Pancreas (tissue), 10 donors: Measurements from ENCODE around the gene PIKFYVE. TPM values are rescaled to one million over a fixed set of nuclear protein-coding genes. Genes with fewer than 3 reads are reported as not detected.

Experiments used
- ATAC-seq, 4 donors: fragments of 200-7000 bp; cut with Tn5 transposase; one replicate each; pipeline versions ENCODE4 v1.8.0 to v1.9.1; 2020; ENCODE audit warnings: mild to moderate bottlenecking in 4 of 4, moderate library complexity in 4 of 4
- DNase-seq, 6 donors: peaks; one replicate each; pipeline ENCODE4 v3.0.0-alpha.2; 2020
- FAIRE-seq: peaks from 2 replicates; lab custom pipeline; 2012; peaks lifted over from hg19 to GRCh38; lab: Jason Lieb, UNC
- H3K27ac ChIP-seq, 4 donors: fragments of 200-600 bp; sonication (generic); 1 replicate in 3 of 4; 2 replicates in 1 of 4; pipeline versions ENCODE4 v1.5.0 to v1.8.0; 2020
- H3K27me3 ChIP-seq, 4 donors: fragments of 200-600 bp; one replicate each; pipeline ENCODE4 v1.8.0; 2021
- H3K36me3 ChIP-seq, 3 donors: fragments of 200-600 bp; sonication (generic) in 1 of 3; one replicate each; pipeline versions ENCODE4 v1.5.0 to v1.8.0; 2020 to 2021
- H3K4me1 ChIP-seq, 3 donors: fragments of 200-600 bp; one replicate each; pipeline ENCODE4 v1.8.0; 2021
- H3K4me3 ChIP-seq, 4 donors: fragments of 200-600 bp; sonication (generic) in 2 of 4; one replicate each; pipeline versions ENCODE4 v1.5.0 to v1.8.0; 2020 to 2021
- H3K9me3 ChIP-seq, 4 donors: fragments of 200-600 bp; one replicate each; pipeline ENCODE4 v1.8.0; 2021
- CTCF ChIP-seq, 4 donors: fragments of 200-600 bp; sonication (generic) in 3 of 4; IDR thresholded peaks; one replicate each; pipeline versions ENCODE4 v1.5.0 to v1.8.0; 2021; ENCODE audit warnings: antibody characterized with exemption in 4 of 4
- WGBS, 2 donors: extraction: QIAGEN DNeasy Blood & Tissue Kit; methylation state at CpG; one replicate each; pipeline ENCODE4 v1.1.7; 2013; 5-methylcytosine and 5-hydroxymethylcytosine counted together
- intact Hi-C, 3 donors: fragments of 100-400 bp; cut with DNase I; formaldehyde crosslinking; loops; one replicate each; pipeline versions ENCODE4 v1.11.1 to v1.14.2; 2022
- polyA plus RNA-seq, 2 donors: library from polyadenylated mRNA; stranded (reverse); fragments of 200-250 nt; gene quantifications; one replicate each; pipeline ENCODE4 v1.2.3, GENCODE V29; 2013
- total RNA-seq, 6 donors: library from RNA; stranded (reverse); fragmentation: NEBNext Ultra II Directional in 4 of 6; extraction: Animal tissue kit (Norgen Biotek cat#: 25700) in 4 of 6; gene quantifications; one replicate each; pipeline versions ENCODE4 v1.2.1 to v1.2.4, GENCODE V29; 2021 to 2023
- donor health status: healthy with polysubstance abuse.
- donor health status: DM: no; HTN: no; CAD: no; lungs with moderate emphysema.
- donor health status: DM: no; HTN: no; CAD: no.
- donor health status: control.
- donor health status: control.
- donor health status: Bipolar disorder and iron deficiency.
- donor health status: DM: yes; HTN: yes; CAD: no.
- donor health status: DM: no; HTN: no; CAD: no.
- donor health status: DM: no; HTN: no; CAD: no.
- donor health status: DM: yes; HTN: yes; CAD: no.

PIKFYVE gene
- total and polyA plus RNA-seq, 8 donors = 6.0 to 16.1 (median 13.3) TPM

- H3K27ac ChIP-seq = no peak overlapping the region
- no peak for TF ChIP-seq CTCF (IDR thresholded peaks at IDR 0.05)
- no peaks in the 10 kb centered on the region for H3K4me1 ChIP-seq
- intact Hi-C loops = no loop called here
- H3K4me3 ChIP-seq = no peak overlapping the region
- DNase-seq (no peak), ATAC-seq (peak in 2 of 4 donors; percentile 44 to 49), FAIRE-seq (no peak)
- H3K27me3 ChIP-seq = no peaks in the 10 kb centered on the region
- 11 to 18% methylated on average over 1 of the region's 1 CpG for WGBS, 2 donors
- H3K9me3 ChIP-seq = no peaks in the 10 kb centered on the region
- no peaks in the 10 kb centered on the region for H3K36me3 ChIP-seq
Observed at GRCh38 chr2:208399201-208399600, 133.1 kb downstream of the PIKFYVE start.

GRCh38 chr2:208406474-208407451 lies 140.7 kb downstream of the PIKFYVE start, which contains the start of gene PTH2R:
Gene PTH2R (plus strand): TSS chr2:208406792. CDS start chr2:208407044, 252 bp downstream.
- no peak within 1 kb of the TSS for H3K27ac ChIP-seq
- no peaks in the 10 kb centered on the region for H3K36me3 ChIP-seq
- H3K4me1 ChIP-seq = peaks cover 3 to 5% (median 4%) of the 10 kb centered on the region in 3 donors
- no peaks in the 10 kb centered on the region for H3K9me3 ChIP-seq
- no peaks in the 10 kb centered on the region for H3K27me3 ChIP-seq
- no peak for TF ChIP-seq CTCF (IDR thresholded peaks at IDR 0.05)
- intact Hi-C loops = no loop called here
- peak within 1 kb of the TSS; percentile 22 to 59 (median 38) for H3K4me3 ChIP-seq
- 3% methylated on average over 65 to 82 of the region's 82 CpGs for WGBS, 2 donors
- DNase-seq = peak; percentile 33 to 79 (median 45)
- peak; percentile 78 to 87 (median 84) for ATAC-seq
- no peak for FAIRE-seq

GRCh38 chr2:208407667-208408066 lies 141.6 kb downstream of the PIKFYVE start:
- peak overlapping the region in 1 of 4 donors; percentile 59 for H3K4me3 ChIP-seq
- DNase-seq (peak in 2 of 6 donors; percentile 34 to 37), FAIRE-seq (no peak)

More at GRCh38 chr2:208407667-208408066, 141.6 kb downstream of the PIKFYVE start:
- Histone ChIP-seq H3K4me1 (peaks cover 3 to 5% (median 4%) of the 10 kb centered on the region in 3 donors), H3K36me3 (no peaks in the 10 kb centered on the region), H3K9me3 (no peaks in the 10 kb centered on the region), H3K27me3 (no peaks in the 10 kb centered on the region), H3K27ac (no peak overlapping the region)
- intact Hi-C loops = no loop called here
- ATAC-seq = peak; percentile 80 to 93 (median 86)
- peak in 2 of 4 donors; percentile 19 to 26 for TF ChIP-seq CTCF (IDR thresholded peaks at IDR 0.05)
- WGBS, 2 donors = 14 to 15% methylated on average over 9 of the region's 9 CpGs

Other genes starting within 250 kb of the PIKFYVE start
- gene PLEKHM3, start 240.7 kb upstream of the PIKFYVE start, total RNA-seq = 10 to 100 TPM in 1 of 6 donors, 1 to 10 TPM in 5; 4.6 to 10.2 (median 5.4) TPM
- 1 to 10 TPM; 3.0 to 5.6 TPM for gene PLEKHM3, start 240.7 kb upstream of the PIKFYVE start, polyA plus RNA-seq
- gene CRYGD, start 141.7 kb upstream of the PIKFYVE start, total RNA-seq = not detected
- under 1 TPM in 1 of 2 donors, not detected in 1; 0.28 TPM for gene CRYGD, start 141.7 kb upstream of the PIKFYVE start, polyA plus RNA-seq
- gene CRYGC, start 136.4 kb upstream of the PIKFYVE start, total RNA-seq = not detected
- not detected for gene CRYGC, start 136.4 kb upstream of the PIKFYVE start, polyA plus RNA-seq
- gene CRYGB, start 120.1 kb upstream of the PIKFYVE start, total RNA-seq = not detected
- gene CRYGB, start 120.1 kb upstream of the PIKFYVE start, polyA plus RNA-seq = not detected
- gene CRYGA, start 102.7 kb upstream of the PIKFYVE start, total RNA-seq = not detected
- not detected for gene CRYGA, start 102.7 kb upstream of the PIKFYVE start, polyA plus RNA-seq
- gene C2orf80, start 76.2 kb upstream of the PIKFYVE start, total RNA-seq = not detected
- gene C2orf80, start 76.2 kb upstream of the PIKFYVE start, polyA plus RNA-seq = not detected
- 10 to 100 TPM; 16.7 to 57.8 (median 43.1) TPM for gene IDH1, start 11.2 kb upstream of the PIKFYVE start, total RNA-seq
- gene IDH1, start 11.2 kb upstream of the PIKFYVE start, polyA plus RNA-seq = 10 to 100 TPM; 14.2 to 24.5 TPM
- gene PTH2R, start 140.5 kb downstream of the PIKFYVE start, total RNA-seq = under 1 TPM; 0.19 to 0.62 (median 0.46) TPM
- gene PTH2R, start 140.5 kb downstream of the PIKFYVE start, polyA plus RNA-seq = 1 to 10 TPM in 1 of 2 donors, under 1 TPM in 1; 0.49 to 1.5 TPM